NT2/D1 (cell line): ENCODE results near the gene PLOD1.

Source experiments
- SUZ12 ChIP-seq: IDR thresholded peaks from 2 replicates; pipeline ENCODE4 v1.6.1; 2011; ENCODE audit not compliant: insufficient read length, insufficient read depth; ENCODE audit errors: extremely low read depth
- YY1 ChIP-seq: IDR thresholded peaks from 2 replicates; pipeline ENCODE4 v1.6.1; 2011; ENCODE audit not compliant: insufficient read length, insufficient read depth

DNA sequence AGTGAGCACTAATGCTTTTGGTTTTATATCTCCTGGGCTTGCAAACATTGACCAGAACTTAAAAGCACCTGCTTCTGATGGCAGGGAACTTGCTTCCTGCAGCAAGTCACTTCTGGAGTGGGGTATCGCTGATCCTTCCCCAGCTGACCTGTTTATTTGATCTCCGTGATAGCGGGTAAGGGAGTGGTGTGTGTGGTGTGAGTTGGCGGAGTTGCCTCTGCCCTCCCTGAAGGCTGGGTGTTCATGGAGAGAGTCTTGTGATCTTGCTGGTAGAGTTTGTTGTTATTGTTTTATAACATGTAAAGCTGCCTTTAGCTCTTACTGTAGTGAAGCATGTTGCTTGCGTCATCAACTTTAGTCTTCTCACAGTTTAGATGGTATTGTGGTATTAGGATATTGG lies 49.6 kb downstream of the PLOD1 start:
- no peak for TF ChIP-seq YY1
- no peak for TF ChIP-seq SUZ12
